SK-N-SH treated with all-trans-retinoic acid at 6 μM for 48 hours (cell line): Measurements from ENCODE around the gene CPNE5.

Experiments
- ZNF565 ChIP-seq: fragments of 450-650 bp; formaldehyde crosslinking; conservative IDR thresholded peaks from 2 replicates; pipeline ENCODE4 v1.5.0; 2020; ENCODE audit warnings: low read depth, mild to moderate bottlenecking, moderate library complexity
- TF ChIP-seq, protein P1 (sequence below): fragments of 250-450 bp; sonication (Bioruptor Pico); IDR thresholded peaks from 2 replicates; pipeline ENCODE4 v1.8.0; 2020; ENCODE audit warnings: mild to moderate bottlenecking, moderate library complexity, borderline replicate concordance
- TF ChIP-seq, protein P2 (sequence below): fragments of 250-450 bp; sonication (Bioruptor Pico); IDR thresholded peaks from 2 replicates; pipeline ENCODE4 v1.5.1; 2021; ENCODE audit warnings: mild to moderate bottlenecking, moderate library complexity

DNA sequence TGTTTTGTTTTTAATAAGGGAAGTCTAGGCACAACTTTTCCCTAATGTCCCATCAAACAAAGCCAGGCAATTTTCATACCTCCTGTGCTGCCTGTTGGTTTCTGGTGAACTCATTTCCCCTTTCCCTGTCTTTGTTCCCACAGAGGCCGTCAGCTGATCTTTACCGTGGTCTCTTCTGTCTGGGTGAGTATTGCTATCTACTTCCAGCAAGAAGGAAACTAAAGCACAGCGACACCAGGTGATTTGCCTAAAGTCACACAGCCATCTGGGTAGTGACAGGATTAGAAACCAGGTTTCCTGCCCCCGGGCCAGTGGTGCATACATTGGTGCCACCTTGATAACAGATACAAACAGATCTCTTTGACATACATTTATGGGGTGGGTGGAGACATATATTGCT is 82.0 kb downstream of the CPNE5 start:
- TF ChIP-seq, protein P1, sequence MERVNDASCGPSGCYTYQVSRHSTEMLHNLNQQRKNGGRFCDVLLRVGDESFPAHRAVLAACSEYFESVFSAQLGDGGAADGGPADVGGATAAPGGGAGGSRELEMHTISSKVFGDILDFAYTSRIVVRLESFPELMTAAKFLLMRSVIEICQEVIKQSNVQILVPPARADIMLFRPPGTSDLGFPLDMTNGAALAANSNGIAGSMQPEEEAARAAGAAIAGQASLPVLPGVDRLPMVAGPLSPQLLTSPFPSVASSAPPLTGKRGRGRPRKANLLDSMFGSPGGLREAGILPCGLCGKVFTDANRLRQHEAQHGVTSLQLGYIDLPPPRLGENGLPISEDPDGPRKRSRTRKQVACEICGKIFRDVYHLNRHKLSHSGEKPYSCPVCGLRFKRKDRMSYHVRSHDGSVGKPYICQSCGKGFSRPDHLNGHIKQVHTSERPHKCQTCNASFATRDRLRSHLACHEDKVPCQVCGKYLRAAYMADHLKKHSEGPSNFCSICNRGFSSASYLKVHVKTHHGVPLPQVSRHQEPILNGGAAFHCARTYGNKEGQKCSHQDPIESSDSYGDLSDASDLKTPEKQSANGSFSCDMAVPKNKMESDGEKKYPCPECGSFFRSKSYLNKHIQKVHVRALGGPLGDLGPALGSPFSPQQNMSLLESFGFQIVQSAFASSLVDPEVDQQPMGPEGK (CRISPR knock-in tag): no peak
- TF ChIP-seq, protein P2, sequence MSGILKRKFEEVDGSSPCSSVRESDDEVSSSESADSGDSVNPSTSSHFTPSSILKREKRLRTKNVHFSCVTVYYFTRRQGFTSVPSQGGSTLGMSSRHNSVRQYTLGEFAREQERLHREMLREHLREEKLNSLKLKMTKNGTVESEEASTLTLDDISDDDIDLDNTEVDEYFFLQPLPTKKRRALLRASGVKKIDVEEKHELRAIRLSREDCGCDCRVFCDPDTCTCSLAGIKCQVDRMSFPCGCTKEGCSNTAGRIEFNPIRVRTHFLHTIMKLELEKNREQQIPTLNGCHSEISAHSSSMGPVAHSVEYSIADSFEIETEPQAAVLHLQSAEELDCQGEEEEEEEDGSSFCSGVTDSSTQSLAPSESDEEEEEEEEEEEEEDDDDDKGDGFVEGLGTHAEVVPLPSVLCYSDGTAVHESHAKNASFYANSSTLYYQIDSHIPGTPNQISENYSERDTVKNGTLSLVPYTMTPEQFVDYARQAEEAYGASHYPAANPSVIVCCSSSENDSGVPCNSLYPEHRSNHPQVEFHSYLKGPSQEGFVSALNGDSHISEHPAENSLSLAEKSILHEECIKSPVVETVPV: no peak
- no peak for TF ChIP-seq ZNF565
